ENCODE measurements around the gene TADA2B.

TADA2B gene

GRCh38 chr4:7043284-7044136 lies at the start of gene TADA2B:
Gene TADA2B (plus strand): TSS chr4:7043372. CDS start chr4:7043580, 208 bp downstream.
- no peak for DNase-seq (ENCODE audit: low spot score)

- no peak for DNase-seq (ENCODE audit: low spot score)
These were observed 46.7 kb upstream of the TADA2B start for GRCh38 chr4:6996481-6996880.

GRCh38 chr4:6999172-7000086 lies 43.7 kb upstream of the TADA2B start:
- no peak for DNase-seq (ENCODE audit: low spot score)

GRCh38 chr4:7000421-7001176 lies 42.6 kb upstream of the TADA2B start:
- DNase-seq (ENCODE audit: low spot score): no peak

- no peak for DNase-seq (ENCODE audit: low spot score)
These were observed 41.9 kb upstream of the TADA2B start for GRCh38 chr4:7001271-7001670.

- no peak for DNase-seq (ENCODE audit: low spot score)
These were observed 40.8 kb upstream of the TADA2B start for GRCh38 chr4:7002336-7002735.

GRCh38 chr4:7003176-7003878 lies 39.8 kb upstream of the TADA2B start:
- DNase-seq (ENCODE audit: low spot score): no peak

GRCh38 chr4:7003879-7004240 lies 39.3 kb upstream of the TADA2B start:
- no peak for DNase-seq (ENCODE audit: low spot score)

- DNase-seq (ENCODE audit: low spot score): no peak
These were observed 38.8 kb upstream of the TADA2B start for GRCh38 chr4:7004331-7004730.

- DNase-seq (ENCODE audit: low spot score): no peak
These were observed 37.6 kb upstream of the TADA2B start for GRCh38 chr4:7005571-7005970.

- DNase-seq (ENCODE audit: low spot score): no peak
These were observed 36.8 kb upstream of the TADA2B start for GRCh38 chr4:7006411-7006810.

- DNase-seq (ENCODE audit: low spot score): no peak
These were observed 35.8 kb upstream of the TADA2B start for GRCh38 chr4:7007142-7007907.

GRCh38 chr4:7007944-7008343 lies 35.2 kb upstream of the TADA2B start:
- no peak for DNase-seq (ENCODE audit: low spot score)

GRCh38 chr4:7009564-7009963 lies 33.6 kb upstream of the TADA2B start:
- DNase-seq (ENCODE audit: low spot score): no peak

GRCh38 chr4:7013175-7013574 lies 30.0 kb upstream of the TADA2B start:
- DNase-seq (ENCODE audit: low spot score): no peak

- no peak for DNase-seq (ENCODE audit: low spot score)
These were observed 28.4 kb upstream of the TADA2B start for GRCh38 chr4:7014815-7015214.

GRCh38 chr4:7015383-7016035 lies 27.7 kb upstream of the TADA2B start:
- DNase-seq (ENCODE audit: low spot score): no peak

- DNase-seq (ENCODE audit: low spot score): no peak
These were observed 27.1 kb upstream of the TADA2B start for GRCh38 chr4:7016086-7016485.

GRCh38 chr4:7016512-7016911 lies 26.7 kb upstream of the TADA2B start:
- DNase-seq (ENCODE audit: low spot score): no peak

- no peak for DNase-seq (ENCODE audit: low spot score)
These were observed 25.6 kb upstream of the TADA2B start for GRCh38 chr4:7017446-7018048.

All from GM03348 (cell line).